ENCODE measurements around the gene TMEM52B. TPM values are rescaled to one million over a fixed set of nuclear protein-coding genes. Genes with fewer than 3 reads are reported as not detected.
"Not testable (repeated sequence)": the region's sequence is repeated elsewhere in the genome, so short reads cannot be mapped to it uniquely, and the experiment has no call there.

The TMEM52B gene
- total RNA-seq, 4 donors from 2014 or later, result 0.16 TPM; not detected in 3

- TF ChIP-seq POLR2AphosphoS5 (IDR thresholded peaks at IDR 0.05) (no peak), CTCF (IDR thresholded peaks at IDR 0.05) (peak; percentile 41 to 70)
- 38% methylated on average over 13 of the region's 13 CpGs for WGBS
- no peak overlapping the region for H3K4me3 ChIP-seq
- H3K27ac ChIP-seq, result no peak overlapping the region
- peaks cover 18% of the 10 kb centered on the region for H3K4me1 ChIP-seq
- no peaks in the 10 kb centered on the region for H3K27me3 ChIP-seq
- no peak for DNase-seq (ENCODE audit: low spot score in 2 of 2)
- H3K9me3 ChIP-seq, result no peaks in the 10 kb centered on the region
- H3K36me3 ChIP-seq, result no peaks in the 10 kb centered on the region
Measured at GRCh38 chr12:10190558-10191388, 11.9 kb downstream of the TMEM52B start.

GRCh38 chr12:10191865-10192264 is 13.0 kb downstream of the TMEM52B start:
- H3K4me1 ChIP-seq, result peaks cover 12% of the 10 kb centered on the region
- H3K4me3 ChIP-seq, result no peak overlapping the region
- no peak for DNase-seq (ENCODE audit: low spot score in 2 of 2)
- no peaks in the 10 kb centered on the region for H3K9me3 ChIP-seq
- no peak for TF ChIP-seq POLR2AphosphoS5 (IDR thresholded peaks at IDR 0.05)
- TF ChIP-seq EP300 (IDR thresholded peaks at IDR 0.05), result no peak
- TF ChIP-seq POLR2A (IDR thresholded peaks at IDR 0.05), result no peak
- TF ChIP-seq CTCF (IDR thresholded peaks at IDR 0.05), result no peak
- no peak overlapping the region for H3K27ac ChIP-seq
- H3K36me3 ChIP-seq, result no peaks in the 10 kb centered on the region
- 18% methylated on average over 2 of the region's 2 CpGs for WGBS
- H3K27me3 ChIP-seq, result no peaks in the 10 kb centered on the region

- no peak for TF ChIP-seq POLR2AphosphoS5 (IDR thresholded peaks at IDR 0.05)
- no peak for TF ChIP-seq POLR2A (IDR thresholded peaks at IDR 0.05)
- no peak for TF ChIP-seq EP300 (IDR thresholded peaks at IDR 0.05)
- no peak for TF ChIP-seq CTCF (IDR thresholded peaks at IDR 0.05)
- peaks cover 12% of the 10 kb centered on the region for H3K4me1 ChIP-seq
- no peaks in the 10 kb centered on the region for H3K36me3 ChIP-seq
- H3K27me3 ChIP-seq, result no peaks in the 10 kb centered on the region
- H3K9me3 ChIP-seq, result no peaks in the 10 kb centered on the region
- no peak overlapping the region for H3K27ac ChIP-seq
- 95% methylated on average over 3 of the region's 3 CpGs for WGBS
- no peak overlapping the region for H3K4me3 ChIP-seq
- no peak for DNase-seq (ENCODE audit: low spot score in 2 of 2)
Measured at GRCh38 chr12:10194160-10194670, 15.4 kb downstream of the TMEM52B start.

GRCh38 chr12:10196210-10196609 is 17.4 kb downstream of the TMEM52B start:
- TF ChIP-seq CTCF (IDR thresholded peaks at IDR 0.05) (no peak), POLR2A (IDR thresholded peaks at IDR 0.05) (no peak), POLR2AphosphoS5 (IDR thresholded peaks at IDR 0.05) (no peak), EP300 (IDR thresholded peaks at IDR 0.05) (no peak)
- DNase-seq (ENCODE audit: low spot score in 2 of 2), result no peak
- no peaks in the 10 kb centered on the region for H3K36me3 ChIP-seq
- no peaks in the 10 kb centered on the region for H3K27me3 ChIP-seq
- peaks cover 7% of the 10 kb centered on the region for H3K4me1 ChIP-seq
- no peak overlapping the region for H3K4me3 ChIP-seq
- no peak overlapping the region for H3K27ac ChIP-seq
- 82% methylated on average over 10 of the region's 10 CpGs for WGBS
- no peaks in the 10 kb centered on the region for H3K9me3 ChIP-seq

- H3K36me3 ChIP-seq, result no peaks in the 10 kb centered on the region
Measured at GRCh38 chr12:10197879-10198278, 19.0 kb downstream of the TMEM52B start.

GRCh38 chr12:10204495-10204894 is 25.7 kb downstream of the TMEM52B start:
- not testable (repeated sequence) for H3K27ac ChIP-seq; H3K27me3 ChIP-seq; H3K4me3 ChIP-seq; H3K9me3 ChIP-seq; H3K36me3 ChIP-seq; H3K4me1 ChIP-seq; DNase-seq (ENCODE audit: low spot score in 2 of 2)
- 93% methylated on average over 2 of the region's 2 CpGs for WGBS

More at GRCh38 chr12:10197879-10198278, 19.0 kb downstream of the TMEM52B start:
- H3K4me3 ChIP-seq, result no peak overlapping the region
- no peaks in the 10 kb centered on the region for H3K4me1 ChIP-seq
- H3K27me3 ChIP-seq, result no peaks in the 10 kb centered on the region
- DNase-seq (ENCODE audit: low spot score in 2 of 2), result no peak
- no peaks in the 10 kb centered on the region for H3K9me3 ChIP-seq
- no peak overlapping the region for H3K27ac ChIP-seq
- TF ChIP-seq POLR2AphosphoS5 (IDR thresholded peaks at IDR 0.05), result no peak
- TF ChIP-seq CTCF (IDR thresholded peaks at IDR 0.05), result no peak
- no peak for TF ChIP-seq EP300 (IDR thresholded peaks at IDR 0.05)
- 73% methylated on average over 5 of the region's 5 CpGs for WGBS

Data from suprapubic skin (tissue), 4 donors.